Ectodermal cell (in vitro differentiated cells): ENCODE data around the gene ANP32A.

Source experiments
- H3K27ac ChIP-seq: 2 replicates; pipeline ENCODE4 v1.7.0; 2013; ENCODE audit warnings: mild to moderate bottlenecking, low read depth, low read length; ENCODE audit not compliant: insufficient read depth, poor library complexity, severe bottlenecking
- H3K27me3 ChIP-seq: 2 replicates; pipeline ENCODE4 v1.7.0; 2013; ENCODE audit warnings: mild to moderate bottlenecking, low read length; ENCODE audit not compliant: insufficient read depth, control insufficient read depth, poor library complexity, severe bottlenecking
- H3K36me3 ChIP-seq: one replicate; pipeline ENCODE4 v1.7.0; 2013; ENCODE audit warnings: low read length; ENCODE audit not compliant: control insufficient read depth, insufficient read depth
- H3K4me1 ChIP-seq: one replicate; pipeline ENCODE4 v1.7.0; 2013; ENCODE audit warnings: low read length; ENCODE audit not compliant: control insufficient read depth, insufficient read depth
- H3K4me3 ChIP-seq: 2 replicates; pipeline ENCODE4 v1.7.0; 2013; ENCODE audit warnings: low read depth, low read length, control low read depth; ENCODE audit not compliant: insufficient read depth
- H3K9me3 ChIP-seq: 2 replicates; pipeline ENCODE4 v1.7.0; 2013; ENCODE audit warnings: mild to moderate bottlenecking, low read length, moderate library complexity; ENCODE audit not compliant: control insufficient read depth
- WGBS, 2 experiments: methylation state at CpG; one replicate each; pipeline ENCODE4 v1.1.7; 2013; ENCODE audit warnings: missing lambda C conversion rate in 2 of 2; 5-methylcytosine and 5-hydroxymethylcytosine counted together

ANP32A gene

DNA sequence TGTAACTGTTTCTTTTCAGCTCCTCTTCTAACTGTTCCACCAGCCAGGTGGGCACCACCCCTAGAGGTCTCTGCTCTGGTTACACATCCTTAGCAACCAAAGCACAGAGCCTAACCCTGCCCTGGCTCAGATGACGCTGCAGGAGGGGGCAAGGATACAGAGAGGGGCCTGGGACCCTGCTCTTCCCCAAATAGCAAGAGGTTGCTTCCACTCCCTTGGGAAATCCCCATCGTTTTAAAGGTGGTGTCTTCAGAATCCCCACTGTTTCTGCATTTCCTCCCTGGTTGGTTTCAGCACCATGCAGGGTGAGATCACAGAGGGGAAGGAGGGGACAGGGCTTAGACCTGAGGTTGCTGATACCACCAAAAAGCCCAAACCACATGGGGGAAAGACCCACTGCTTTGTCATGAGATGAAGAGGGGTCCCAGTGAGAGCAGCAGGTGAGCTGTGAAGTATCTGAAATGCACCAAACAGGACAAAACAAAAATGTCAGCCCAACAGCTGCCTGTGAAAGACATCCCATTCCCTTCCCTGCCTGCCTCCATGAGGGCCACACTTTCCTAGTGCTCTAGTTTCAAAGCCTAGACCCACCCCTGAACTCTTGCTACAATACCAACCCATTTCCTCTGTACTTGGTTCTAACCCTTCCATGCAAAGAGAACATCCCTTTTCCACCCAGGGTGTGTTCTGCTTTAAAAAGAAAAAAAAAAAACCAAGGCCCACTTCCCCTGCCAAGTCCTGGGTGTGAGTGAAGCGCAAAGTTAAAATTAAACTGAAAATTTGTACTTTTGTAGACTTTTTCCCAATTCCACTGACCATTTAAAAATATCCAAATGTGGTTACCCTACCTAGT lies 29.0 kb downstream of the ANP32A start:
- H3K4me1 ChIP-seq = peaks cover 69% of the 10 kb centered on the region
- no peaks in the 10 kb centered on the region for H3K27me3 ChIP-seq
- no peaks in the 10 kb centered on the region for H3K9me3 ChIP-seq
- no peak overlapping the region for H3K4me3 ChIP-seq
- 22 to 46% methylated on average over 2 to 3 of the region's 3 CpGs for WGBS, 2 experiments
- peaks cover 6% of the 10 kb centered on the region for H3K36me3 ChIP-seq
- H3K27ac ChIP-seq = no peak overlapping the region

DNA sequence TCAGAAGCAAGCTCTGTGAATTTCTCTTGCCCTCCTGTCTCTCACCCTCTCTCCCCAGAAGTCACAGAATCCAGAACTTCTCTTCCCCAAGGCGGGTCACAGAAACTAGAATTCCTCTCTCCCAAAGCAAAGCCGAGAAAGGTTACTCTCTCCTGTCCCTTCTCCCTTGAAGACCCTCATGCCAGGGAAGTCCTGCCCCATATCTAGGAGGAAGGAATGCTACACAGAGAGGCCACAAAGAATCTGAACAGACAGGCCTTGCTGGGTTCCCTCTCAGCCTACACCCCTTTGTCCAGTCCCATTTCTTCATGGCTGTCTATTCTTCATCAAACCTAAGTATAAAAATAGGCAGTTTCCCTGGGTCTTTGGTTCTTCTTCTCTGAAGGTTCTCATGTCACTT lies 29.8 kb downstream of the ANP32A start:
- no peaks in the 10 kb centered on the region for H3K9me3 ChIP-seq
- no peak overlapping the region for H3K4me3 ChIP-seq
- peaks cover 7% of the 10 kb centered on the region for H3K36me3 ChIP-seq
- H3K27ac ChIP-seq = no peak overlapping the region
- no peaks in the 10 kb centered on the region for H3K27me3 ChIP-seq
- WGBS, 2 experiments = 93 to 95% methylated on average over 2 of the region's 2 CpGs
- peaks cover 64% of the 10 kb centered on the region for H3K4me1 ChIP-seq

DNA sequence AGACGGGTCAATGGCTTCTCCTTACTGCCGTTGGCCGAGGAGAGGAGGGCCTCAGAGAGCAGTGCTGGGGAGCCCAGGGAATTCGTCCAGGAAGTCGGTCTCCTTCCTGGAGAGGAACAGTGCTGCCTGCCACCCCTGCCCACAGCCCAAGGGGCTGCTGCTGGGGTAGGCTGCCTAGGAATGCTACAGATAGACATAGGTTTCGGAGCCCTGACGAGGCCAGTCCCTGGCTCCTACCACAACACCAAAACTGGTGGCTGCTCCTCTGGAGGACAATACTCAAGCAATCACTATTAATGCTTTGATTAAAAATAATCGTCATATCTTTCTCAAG lies 30.5 kb downstream of the ANP32A start:
- Histone ChIP-seq H3K27me3 (no peaks in the 10 kb centered on the region), H3K27ac (no peak overlapping the region), H3K9me3 (no peaks in the 10 kb centered on the region), H3K4me3 (no peak overlapping the region), H3K4me1 (peaks cover 60% of the 10 kb centered on the region), H3K36me3 (peaks cover 14% of the 10 kb centered on the region)
- WGBS, 2 experiments = 82 to 86% methylated on average over 8 of the region's 8 CpGs

DNA sequence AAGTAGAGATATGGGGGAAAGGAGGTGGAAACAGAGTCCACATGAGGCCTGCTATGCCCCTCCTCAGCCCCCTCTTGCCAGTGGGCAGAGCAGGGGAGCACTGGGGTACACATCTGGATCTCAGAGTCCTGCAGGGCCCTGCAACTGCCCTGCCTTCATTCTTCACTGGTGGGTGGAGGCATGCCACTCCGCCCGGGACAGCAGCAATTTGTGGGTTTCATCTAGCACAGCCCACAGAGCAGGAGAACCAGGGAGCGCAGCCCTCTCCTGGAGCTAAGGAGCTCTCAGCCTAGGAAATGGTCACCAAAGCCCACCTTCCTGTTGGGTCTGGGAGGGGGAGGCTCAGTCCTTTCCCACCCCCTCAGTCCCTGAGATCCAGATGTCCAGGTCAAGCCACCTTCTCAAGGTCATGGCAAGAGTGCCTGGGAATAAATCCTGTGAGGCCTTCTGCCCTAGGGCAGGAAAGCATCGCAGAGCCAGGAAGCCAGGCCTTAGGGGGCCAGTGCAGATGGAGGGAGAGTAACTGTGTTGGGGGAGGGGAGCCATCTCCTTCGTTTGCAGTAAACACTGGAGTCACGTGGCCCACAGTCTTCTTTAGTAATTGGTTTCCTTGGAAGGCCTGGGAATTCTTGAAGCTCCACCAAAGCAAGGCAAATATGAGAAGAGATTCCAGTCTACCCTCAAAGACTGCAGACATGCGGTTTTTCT lies 31.0 kb downstream of the ANP32A start:
- WGBS, 2 experiments = 57 to 60% methylated on average over 7 of the region's 7 CpGs
- Histone ChIP-seq H3K4me3 (no peak overlapping the region), H3K9me3 (no peaks in the 10 kb centered on the region), H3K4me1 (peaks cover 54% of the 10 kb centered on the region), H3K27ac (no peak overlapping the region), H3K27me3 (no peaks in the 10 kb centered on the region), H3K36me3 (peaks cover 18% of the 10 kb centered on the region)

DNA sequence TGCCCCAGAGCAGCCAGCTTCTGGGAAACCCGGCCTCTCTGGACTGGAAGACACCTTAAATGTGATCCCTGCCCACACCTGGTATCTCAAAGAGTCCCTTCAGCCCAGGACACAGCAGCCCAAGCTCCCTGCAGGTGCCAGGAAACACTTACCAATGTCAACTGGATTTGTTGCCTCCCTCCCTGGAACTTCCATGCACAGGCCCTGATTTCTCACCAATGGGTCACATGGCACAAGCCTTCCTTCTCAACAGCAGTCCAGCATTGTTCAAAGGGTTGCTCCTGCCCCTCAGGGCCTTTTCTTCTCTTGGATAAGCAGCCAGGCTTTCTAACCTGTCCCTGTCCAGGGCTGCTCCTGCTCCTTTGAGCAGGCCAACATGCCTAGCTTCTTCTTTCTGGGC lies 31.6 kb downstream of the ANP32A start:
- 88 to 89% methylated on average over 1 of the region's 1 CpG for WGBS, 2 experiments
- Histone ChIP-seq H3K4me3 (no peak overlapping the region), H3K9me3 (no peaks in the 10 kb centered on the region), H3K36me3 (peaks cover 24% of the 10 kb centered on the region), H3K4me1 (peaks cover 48% of the 10 kb centered on the region), H3K27ac (no peak overlapping the region), H3K27me3 (no peaks in the 10 kb centered on the region)

DNA sequence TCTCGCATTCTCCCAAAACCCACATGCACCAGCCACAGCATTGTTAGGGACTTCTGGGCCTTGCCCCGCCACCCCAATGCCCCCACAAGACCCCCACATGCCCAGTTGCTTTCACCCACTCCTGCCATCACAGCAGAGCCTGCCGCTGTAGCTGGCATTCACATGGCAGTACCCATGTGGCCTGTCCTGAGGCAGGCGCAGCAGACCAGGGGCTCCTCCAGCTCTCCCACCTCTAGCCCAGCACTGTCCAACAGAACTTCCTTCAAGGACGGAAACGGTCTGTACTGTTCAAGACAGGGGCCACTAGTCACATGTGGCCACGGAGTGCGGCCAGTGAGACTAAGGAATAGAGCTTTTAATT lies 32.5 kb downstream of the ANP32A start:
- Histone ChIP-seq H3K36me3 (peaks cover 31% of the 10 kb centered on the region), H3K4me1 (peaks cover 40% of the 10 kb centered on the region), H3K27ac (no peak overlapping the region), H3K4me3 (no peak overlapping the region), H3K27me3 (no peaks in the 10 kb centered on the region), H3K9me3 (no peaks in the 10 kb centered on the region)
- WGBS, 2 experiments = 93% methylated on average over 6 of the region's 8 CpGs

DNA sequence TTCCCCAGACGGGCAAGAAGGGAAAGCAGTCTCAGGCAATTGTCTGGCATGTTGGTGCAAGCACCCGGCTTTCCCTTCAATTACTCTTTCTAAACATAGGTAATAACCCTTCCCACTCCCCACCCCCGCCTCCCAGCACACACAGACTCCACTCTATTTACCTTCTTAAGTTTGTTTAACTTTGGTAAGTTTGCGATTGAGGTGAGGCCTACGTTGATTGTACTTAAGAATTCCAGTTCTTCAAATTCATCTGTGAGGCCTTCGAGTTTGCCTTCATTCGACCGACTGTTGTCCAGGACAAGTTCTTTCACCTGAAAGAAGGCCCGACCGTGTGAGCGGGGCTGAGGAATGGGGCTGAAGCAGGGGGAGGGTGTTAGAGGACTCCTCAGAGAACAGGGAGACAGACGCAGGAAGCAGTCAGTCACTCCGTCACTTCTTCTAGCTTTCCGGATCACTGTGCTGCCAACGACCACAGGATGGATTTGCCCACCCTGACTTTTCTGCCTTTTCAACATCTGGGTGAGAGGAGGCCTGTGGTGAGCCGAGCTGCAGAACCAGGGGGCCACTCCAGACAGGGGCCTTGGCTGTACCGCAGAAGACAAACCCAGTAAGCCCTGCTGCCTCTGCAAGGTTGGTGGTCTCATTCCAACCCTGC lies 33.0 kb downstream of the ANP32A start:
- WGBS, 2 experiments = 89 to 90% methylated on average over 17 of the region's 17 CpGs
- Histone ChIP-seq H3K4me3 (no peak overlapping the region), H3K9me3 (no peaks in the 10 kb centered on the region), H3K36me3 (peaks cover 36% of the 10 kb centered on the region), H3K27me3 (no peaks in the 10 kb centered on the region), H3K4me1 (peaks cover 36% of the 10 kb centered on the region), H3K27ac (no peak overlapping the region)

DNA sequence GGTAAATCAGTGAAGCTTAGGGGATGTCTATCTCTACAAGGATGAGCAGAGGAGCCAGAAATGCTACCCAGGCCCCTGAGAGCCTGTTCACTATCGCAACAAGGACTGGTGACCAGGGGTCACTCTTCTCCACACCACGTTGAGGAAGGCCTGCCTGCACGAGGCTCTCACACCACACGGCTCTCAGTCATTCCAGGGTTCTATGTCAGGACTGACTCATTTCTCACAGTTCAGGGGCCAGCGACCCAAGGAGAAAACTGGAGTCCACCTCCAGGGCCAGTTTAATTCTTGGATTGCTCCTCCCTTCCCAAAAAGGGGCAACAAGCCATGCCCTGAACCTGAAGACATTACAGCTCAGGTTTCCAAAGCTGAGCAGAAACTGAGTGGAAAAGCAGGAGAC lies 33.9 kb downstream of the ANP32A start:
- Histone ChIP-seq H3K27me3 (no peaks in the 10 kb centered on the region), H3K4me3 (no peak overlapping the region), H3K4me1 (peaks cover 26% of the 10 kb centered on the region), H3K27ac (no peak overlapping the region), H3K9me3 (no peaks in the 10 kb centered on the region), H3K36me3 (peaks cover 46% of the 10 kb centered on the region)
- 94 to 98% methylated on average over 5 of the region's 5 CpGs for WGBS, 2 experiments

DNA sequence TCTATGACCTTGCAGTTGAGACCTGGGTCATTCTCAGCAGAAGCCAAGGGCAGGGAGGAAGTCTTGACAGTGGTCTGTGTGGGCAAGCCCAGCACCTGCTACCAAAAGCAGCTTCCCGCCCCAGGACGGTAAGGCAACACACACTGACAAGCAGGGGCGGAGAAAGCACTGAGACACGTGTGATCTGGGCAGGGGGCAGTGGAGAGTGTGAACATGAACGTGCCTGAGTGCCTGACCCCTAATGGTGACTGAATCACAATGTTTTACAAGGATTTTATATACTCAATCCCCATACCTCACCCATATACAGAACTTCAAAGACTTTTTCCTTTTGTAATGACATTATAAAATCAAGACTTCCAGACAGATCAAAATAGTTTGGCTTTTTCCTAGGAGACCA lies 35.2 kb downstream of the ANP32A start:
- H3K27me3 ChIP-seq = no peaks in the 10 kb centered on the region
- H3K27ac ChIP-seq = no peak overlapping the region
- peaks cover 54% of the 10 kb centered on the region for H3K36me3 ChIP-seq
- no peak overlapping the region for H3K4me3 ChIP-seq
- H3K4me1 ChIP-seq = peaks cover 14% of the 10 kb centered on the region
- H3K9me3 ChIP-seq = no peaks in the 10 kb centered on the region
- 84 to 85% methylated on average over 5 of the region's 5 CpGs for WGBS, 2 experiments

DNA sequence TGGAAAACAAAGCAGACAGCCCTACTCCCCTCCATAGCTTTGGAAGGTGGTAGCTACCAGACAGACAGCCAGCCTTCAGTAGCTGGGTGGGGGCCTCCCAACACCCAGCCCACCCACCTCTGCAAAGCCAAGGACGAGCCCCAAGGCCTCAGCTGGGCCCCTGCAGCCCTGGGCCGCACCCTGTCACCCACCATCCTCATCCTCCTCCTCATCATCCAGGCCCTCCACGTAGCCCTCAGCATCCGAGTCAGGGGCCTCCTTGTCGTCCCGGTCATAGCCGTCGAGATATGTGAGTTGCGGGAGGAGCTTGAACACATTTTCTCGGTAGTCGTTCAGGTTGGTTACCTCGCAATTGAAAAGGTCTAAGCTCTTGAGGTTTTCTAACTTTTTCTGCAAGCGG lies 36.5 kb downstream of the ANP32A start:
- Histone ChIP-seq H3K27me3 (no peaks in the 10 kb centered on the region), H3K9me3 (no peaks in the 10 kb centered on the region), H3K36me3 (peaks cover 62% of the 10 kb centered on the region), H3K4me3 (no peak overlapping the region), H3K4me1 (peaks cover under 1% of the 10 kb centered on the region), H3K27ac (no peak overlapping the region)
- 94 to 96% methylated on average over 13 of the region's 13 CpGs for WGBS, 2 experiments
